GM21529 (cell line): ENCODE results near the gene SFMBT2.

Experiments used
- ATAC-seq: cut with Tn5 transposase; IDR thresholded peaks from one replicate; pipeline ENCODE4 v1.9.1; 2021; ENCODE audit not compliant: unreplicated experiment

Gene SFMBT2

DNA sequence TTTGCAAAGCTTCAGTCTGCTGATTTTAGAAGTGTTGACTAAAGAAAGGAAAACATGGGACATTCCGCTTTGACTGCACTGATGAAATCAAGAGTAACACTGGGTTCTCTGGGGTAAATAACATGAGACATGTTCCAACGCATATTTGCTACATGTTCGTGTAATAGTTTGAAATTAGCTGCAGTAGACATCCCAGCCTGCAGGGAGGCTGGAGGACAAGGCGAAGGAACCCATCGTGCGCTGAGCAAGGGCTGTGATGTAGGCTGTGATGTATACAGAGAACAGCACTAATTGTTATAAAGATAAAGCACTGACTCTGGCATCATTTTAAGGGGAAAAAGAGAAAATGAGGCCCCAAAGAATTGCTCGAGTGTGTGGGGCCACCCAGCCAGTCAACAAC lies 40.3 kb downstream of the SFMBT2 start:
- ATAC-seq, result no peak

DNA sequence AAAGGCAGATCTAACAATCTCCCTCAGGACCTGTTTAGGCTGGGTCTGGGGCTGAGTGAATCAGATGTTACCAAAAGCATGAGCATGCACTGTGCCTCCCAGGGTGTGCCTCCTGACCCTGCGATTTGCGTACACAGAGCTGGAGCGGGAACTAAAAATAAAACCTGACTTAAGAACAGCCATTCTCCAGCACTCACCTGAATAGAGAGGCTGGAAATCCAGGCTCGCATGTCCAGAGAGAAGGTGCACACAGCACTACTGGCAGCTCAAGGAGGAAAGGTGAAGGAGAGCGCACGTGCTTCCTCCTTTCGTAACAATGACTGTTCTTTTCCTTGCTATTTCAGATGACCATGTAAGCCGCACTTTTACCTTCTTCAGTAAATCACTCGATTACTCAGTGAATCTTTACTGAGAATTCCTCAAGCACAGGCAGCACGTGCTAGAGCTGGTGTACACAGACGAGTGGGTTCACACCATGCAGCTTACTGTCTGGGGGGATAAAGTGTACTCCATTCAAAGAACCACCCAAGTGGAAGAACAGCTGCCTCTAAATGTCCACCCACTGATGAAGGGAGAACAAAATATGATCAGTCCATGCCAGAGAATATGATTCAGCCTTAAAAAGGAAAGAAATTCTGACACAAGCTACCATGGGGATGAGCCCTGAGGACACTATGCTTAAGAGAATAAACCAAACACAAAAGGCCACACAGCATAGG lies 45.6 kb downstream of the SFMBT2 start:
- ATAC-seq, result no peak

DNA sequence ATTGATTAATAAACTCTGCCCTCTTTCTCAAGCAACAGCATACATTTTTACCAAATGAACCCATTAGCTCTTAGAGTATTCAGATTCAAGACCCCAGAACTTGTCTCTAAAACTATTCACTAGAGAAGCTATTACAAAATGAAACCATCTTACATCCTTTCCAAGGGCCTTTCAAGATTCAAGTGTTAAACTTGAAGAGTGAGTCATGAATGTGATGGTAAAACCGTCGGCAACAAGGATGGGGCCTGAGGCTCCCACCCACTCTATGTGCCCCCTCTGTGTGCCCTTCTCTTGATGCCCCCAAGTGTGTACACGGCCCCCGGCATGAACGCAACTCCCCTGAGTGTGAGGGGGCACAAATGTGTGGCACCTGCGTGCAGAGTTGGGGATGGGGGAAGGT lies 46.4 kb downstream of the SFMBT2 start:
- ATAC-seq, result no peak

DNA sequence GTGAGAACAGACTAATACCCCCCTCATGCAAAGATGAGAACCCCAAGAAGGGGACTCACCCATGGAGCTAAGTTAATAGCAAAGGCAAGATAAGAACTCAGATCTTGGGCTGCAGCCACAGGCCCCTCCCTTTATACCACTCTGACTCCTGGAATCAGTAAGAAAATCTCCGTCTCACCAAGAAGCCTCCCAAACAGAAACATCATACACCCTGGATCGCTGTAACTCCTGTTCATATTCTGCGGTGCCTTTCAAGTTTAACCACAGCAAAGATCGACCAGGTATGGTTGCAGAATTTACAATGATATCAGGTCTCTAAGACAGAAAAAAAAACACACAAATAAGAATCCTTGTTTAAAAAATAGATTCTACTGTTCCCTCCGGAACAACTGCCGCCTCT lies 47.1 kb downstream of the SFMBT2 start:
- ATAC-seq, result no peak

DNA sequence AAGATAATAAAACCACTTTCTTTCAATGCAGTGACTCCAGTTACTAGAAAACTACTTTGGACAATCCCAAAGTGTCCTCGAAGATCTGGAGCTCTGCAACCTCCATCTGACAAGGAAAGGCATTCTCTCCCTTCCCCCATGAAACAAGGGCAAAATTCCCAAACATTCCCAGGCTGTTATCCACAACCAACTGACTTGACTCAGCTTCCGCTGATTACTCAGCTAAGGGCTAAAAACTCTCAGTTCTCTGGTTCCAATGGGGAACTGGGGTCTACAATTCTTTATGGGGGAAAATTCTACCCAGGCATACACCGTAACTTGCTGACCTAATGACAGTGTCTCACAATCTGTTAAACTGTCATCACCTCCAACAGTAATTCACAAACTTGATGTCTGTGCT lies 48.4 kb downstream of the SFMBT2 start:
- no peak for ATAC-seq

DNA sequence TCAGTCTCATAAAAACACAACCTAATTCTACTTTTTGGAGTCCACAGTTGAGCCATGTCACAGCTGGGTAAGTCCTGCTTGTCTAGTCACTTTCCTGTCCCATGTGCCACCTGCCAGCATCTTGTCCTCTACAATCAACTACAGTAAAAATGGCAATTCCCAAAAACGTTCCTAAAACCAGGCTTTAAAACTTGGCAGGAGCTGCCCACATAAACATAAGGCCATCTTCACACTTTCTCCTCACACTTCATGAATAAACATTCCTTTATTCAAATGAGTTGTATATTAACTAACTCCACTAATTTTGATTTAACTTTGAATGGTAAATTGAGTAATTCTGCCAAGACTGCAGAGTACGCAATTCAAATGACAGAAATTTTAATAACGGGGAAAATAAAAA lies 49.5 kb downstream of the SFMBT2 start:
- ATAC-seq, result no peak

DNA sequence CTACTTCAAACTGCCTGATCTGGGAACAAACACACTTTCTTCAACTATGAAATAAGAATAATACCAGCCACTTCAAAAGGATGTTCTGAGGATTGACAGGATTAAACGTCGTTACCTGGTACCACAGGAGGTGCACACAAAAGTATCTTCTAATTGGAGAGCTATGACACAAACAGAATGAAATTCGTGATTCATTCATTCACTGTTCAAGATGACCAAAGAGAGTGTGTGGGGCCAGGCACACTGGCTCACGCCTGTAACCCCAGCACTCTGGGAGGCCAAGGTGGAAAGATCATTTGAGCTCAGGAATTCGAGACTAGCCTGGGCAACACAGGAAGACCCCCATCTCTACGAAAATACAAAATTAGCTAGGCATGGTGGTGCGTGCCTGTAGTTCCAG lies 50.9 kb downstream of the SFMBT2 start:
- ATAC-seq, result no peak

DNA sequence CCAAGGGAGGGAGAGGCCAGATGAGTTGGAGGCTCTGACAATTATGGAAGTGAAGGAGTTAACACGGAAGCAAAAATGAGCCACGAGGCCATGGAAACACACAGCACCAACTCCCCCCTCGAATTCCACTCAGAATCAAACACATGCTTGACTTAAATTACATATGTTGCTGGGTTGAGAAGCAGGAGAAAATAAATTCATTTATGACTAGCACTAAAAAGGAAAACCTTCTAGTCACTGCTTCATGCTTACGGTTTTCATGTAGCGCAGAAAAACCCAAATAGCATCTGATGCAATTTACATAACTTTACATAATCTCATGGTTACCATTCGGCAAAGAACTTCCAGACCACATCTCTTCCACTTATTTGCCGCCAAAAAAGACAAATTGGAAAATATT lies 51.5 kb downstream of the SFMBT2 start:
- no peak for ATAC-seq

DNA sequence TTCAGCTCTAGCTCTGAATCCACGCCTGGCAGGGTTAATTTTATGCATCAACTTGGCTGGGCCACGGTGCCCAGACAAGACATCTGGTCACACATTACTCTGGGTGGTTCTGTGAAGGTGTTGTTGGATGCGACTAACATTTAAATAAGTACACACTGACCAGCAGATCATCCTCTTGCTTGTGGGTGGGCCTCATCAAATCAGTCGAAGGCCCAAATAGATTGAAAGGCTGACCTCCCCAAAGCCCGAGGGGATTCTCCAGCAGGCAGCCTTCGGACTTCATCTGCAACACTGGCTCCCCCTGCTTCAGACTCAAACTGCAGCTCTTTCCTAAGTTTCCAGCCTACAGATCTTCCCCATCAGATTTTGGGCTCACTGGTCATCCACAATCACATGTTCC lies 53.6 kb downstream of the SFMBT2 start:
- no peak for ATAC-seq

DNA sequence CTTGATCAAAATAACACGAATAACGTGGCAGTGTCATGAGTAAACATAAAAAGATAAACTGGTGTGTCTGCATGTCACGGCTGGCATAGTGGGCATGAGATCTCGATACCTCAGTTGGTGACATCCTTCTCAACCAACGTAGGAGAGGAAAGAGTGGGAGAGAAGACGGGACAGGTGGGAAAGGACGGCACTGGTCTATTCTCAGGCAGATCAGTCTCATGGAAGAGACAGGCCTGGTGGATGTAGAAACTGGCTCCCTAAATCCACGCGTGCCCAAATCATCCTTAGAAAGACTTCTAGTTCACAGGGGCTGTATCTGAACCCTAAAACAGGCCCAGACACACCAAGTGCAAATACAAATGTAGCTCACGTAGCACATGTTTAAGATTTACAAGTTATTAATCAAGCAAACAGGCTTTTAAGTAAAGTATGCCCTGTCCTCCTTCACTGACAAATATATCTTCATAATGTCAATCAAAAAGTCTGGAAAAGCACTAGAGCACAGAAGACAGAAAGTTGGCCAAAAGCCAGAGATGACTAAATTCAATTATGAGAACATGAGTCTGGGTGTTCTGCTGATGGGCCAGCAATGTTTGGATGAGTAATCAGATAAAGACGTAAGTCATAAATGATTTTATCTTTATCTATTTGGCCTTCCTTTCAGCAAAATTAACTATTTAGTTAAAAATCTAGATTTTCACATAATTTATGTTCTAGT lies 56.3 kb downstream of the SFMBT2 start:
- no peak for ATAC-seq

DNA sequence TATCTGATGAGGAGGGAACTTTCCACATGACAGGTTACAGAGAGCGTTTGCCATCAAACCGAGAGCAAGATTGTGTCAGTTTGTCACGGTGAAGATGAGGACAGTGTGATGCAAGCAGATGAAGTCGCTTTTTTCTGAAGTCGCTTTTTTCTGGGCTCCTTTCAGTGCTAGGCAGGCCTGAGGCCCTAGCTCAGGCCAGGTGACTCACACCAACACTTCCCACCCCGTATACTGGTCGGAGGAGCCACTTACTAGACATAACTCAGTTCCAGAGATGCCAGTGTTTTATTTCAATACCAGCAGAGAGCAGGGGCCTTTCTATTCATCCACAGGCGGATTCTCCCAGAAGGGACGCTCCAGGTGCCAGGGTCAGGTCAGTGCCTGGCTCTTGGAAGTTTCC lies 58.9 kb downstream of the SFMBT2 start:
- no peak for ATAC-seq

DNA sequence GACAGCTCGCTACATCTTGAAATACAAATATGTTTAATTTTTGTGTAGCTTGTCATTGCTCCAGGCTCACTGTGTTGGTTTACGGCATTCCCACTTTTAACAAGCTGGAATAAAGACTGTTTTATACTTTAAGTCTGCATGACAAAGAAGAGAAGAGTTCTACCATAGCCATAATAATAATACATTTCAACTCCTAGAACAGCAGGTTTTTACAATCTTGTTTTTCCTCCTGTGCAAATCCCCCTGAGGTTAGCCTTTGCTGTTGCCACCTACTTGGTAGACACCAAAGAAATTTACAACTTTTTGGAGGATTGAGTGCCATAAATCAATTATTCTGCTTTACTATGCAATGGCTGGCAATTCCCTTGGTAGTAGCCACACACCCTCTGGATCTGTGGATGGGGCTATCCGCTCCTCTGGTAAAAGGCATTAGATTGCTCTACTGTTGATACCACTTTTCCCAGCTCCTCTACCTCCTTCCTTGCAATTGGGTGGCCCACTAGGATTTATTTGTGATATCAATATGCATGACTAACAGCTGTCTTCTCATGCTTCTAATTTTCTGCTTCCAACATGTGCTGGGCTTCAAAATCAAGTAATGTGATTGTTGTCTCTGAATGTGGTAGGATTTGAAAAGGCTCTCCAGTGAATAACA lies 60.2 kb downstream of the SFMBT2 start:
- no peak for ATAC-seq

DNA sequence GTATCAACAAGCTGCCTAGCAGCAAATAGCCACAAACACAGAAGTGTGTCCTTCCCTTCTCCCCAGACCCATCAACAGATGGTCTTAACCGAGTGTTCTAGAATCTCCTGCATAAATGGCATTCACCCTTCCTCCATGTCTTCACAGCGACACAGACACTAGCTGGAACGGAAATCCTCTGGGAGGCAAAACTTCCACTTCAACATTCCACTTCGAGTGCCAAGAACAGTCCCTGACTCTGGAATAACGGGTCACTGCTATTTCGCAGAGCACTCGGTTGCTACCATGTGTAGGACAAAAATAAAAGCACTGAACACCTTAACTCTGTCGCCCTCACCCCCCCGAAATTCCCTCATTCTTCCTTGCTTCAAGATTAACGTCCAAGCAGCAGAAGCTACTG lies 65.1 kb downstream of the SFMBT2 start:
- ATAC-seq, result no peak

DNA sequence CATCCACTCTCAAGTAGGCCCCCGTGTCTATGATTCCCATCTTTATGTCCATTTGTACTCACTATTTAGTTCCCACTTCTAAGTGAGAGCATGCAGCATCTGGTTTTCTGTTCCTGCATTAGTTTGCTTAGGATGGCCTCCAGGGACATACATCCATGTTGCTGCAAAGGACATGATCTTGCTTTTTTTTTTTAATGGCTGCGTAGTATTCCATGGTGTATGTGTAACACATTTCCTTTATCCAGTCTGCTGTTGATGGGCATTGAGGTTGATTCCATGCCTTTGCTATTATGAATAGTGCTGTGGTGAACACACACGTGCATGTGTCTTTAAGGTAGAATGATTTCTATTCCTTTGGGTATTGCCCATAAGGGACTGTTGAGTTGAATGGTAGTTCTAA lies 67.8 kb downstream of the SFMBT2 start:
- ATAC-seq, result no peak

DNA sequence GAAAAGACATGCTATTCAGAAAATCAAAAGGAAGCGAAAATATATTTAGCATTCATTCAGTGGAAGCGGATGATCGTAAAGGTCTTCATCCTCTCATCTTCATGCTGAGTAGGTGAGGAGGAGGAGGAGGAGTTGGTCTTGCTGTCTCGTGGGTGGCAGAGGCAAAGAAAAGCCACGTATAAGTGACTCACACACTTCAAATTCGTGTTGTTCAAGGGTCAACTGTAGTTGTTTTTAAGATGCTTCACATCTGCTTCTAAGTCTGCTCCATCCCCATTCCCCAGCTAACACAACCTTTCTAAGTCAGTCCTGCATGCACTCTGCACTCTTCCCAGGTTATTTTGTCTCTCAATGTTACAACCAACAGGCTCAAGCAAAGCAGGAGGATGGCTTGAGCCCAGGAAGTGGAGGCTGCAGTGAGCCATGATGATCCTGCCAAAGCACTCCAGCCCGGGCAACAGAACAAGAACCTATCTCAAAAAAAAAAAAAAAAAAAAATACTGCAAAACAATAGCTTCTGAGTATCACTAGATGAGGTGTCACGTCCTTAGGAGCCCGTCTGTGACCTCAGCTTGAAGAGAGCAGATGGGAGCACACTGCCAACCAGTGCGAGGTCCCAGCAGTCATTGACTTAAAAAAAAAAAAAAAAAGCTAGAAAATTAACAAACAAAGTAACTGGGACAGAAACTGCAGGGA lies 70.5 kb downstream of the SFMBT2 start:
- no peak for ATAC-seq

DNA sequence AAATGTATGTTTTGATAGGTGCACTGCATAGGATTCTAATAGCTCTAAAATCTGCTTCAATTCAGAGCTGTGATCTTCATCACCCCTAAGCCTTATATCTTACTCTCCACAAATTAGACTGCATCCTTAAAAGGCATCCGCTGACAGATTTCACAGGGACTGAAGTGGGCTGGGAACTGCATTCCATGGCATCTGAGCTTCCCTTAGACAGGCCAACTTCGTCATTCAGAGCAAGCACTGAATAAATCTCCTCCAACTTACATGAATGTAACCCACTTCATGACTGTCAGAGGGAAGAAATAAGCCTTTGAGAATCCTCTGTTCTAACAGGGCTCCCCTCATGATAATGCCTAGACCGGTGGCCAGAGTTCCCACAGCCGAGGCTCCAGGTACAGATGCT lies 71.3 kb downstream of the SFMBT2 start:
- ATAC-seq, result no peak

DNA sequence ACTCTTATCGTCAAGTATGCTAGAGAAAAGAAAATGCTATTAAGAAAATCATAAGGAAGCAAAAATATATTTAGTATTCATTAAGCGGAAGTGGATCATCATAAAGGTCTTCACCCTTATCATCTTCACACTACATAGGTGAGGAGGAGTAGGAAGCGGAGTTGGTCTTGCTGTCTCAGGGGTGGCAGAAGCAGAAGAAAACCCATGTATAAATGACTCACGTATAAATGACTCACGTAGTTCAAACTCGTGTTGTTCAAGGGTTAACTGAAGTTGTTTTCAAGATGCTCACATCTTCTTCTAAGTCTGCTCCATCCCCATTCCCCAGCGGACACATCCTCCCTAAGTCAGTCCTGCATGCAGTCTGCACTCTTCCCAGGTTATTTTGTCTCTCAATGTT lies 72.4 kb downstream of the SFMBT2 start:
- ATAC-seq, result no peak

DNA sequence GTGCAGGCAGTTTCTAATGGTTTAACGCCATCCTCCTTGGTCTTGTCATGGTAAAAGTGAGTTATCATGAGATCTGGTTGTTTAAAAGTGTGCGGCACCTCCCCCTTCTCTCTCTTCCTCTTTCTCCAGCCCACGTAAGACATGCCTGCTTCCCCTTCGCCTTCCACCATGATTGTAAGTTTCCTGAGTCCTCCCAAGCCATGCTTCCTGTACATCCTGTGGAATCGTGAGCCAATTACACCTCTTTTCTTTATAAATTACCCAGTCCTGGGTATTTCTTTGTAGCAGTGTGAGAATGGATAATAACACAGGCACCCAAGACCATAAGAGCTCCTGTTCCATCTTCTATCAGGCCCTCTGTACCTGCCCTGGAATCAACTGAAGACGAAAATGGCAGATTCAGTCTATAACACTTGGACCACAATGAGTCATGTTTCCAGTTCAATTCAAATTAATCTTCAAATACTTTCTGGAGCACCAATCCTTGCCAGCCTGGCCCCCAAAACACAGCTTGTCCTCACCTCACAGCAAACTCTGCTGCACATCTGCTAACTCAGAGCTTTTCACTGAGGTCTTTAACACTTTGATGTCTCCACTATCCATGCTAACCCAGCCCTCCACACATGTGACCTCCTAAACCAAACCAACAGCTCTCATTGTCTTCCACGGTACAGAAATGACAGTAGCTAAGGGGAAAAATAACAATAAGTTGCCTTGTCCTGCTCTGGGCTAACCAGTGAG lies 73.2 kb downstream of the SFMBT2 start:
- ATAC-seq, result peak; percentile 83

DNA sequence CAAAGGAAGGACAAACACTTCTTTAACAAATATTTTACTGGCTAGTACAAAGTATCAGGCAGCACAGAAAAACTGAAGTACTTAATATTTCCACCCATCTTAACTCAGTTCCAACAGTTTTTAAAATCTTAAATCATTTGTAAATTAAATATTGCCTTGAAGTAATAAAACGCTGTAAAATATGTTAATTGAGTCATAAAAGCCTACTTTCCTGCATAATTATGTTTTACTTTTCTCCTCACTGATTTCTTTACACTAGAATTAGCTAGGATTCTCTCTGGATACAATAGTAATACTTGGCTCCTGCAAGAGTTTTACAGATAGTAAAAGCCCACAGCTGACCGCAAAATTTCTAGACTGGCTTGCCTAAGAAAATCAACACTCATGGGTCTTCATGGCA lies 74.9 kb downstream of the SFMBT2 start:
- no peak for ATAC-seq

DNA sequence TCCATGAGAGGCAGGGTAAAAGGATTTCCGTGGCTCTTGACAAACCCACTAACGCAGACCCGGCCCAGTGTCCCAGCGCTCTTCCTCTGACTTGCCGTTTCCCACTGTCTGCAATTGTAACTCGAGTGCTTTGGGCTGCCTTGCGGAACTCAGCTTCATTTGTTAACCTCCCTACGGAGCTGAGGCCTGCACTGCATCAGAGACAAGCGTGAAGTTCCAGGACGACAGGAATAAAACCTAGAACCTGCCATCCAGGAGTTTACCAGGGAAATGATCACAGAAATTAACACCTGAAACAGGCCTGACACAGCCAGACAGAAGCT lies 76.2 kb downstream of the SFMBT2 start:
- no peak for ATAC-seq

DNA sequence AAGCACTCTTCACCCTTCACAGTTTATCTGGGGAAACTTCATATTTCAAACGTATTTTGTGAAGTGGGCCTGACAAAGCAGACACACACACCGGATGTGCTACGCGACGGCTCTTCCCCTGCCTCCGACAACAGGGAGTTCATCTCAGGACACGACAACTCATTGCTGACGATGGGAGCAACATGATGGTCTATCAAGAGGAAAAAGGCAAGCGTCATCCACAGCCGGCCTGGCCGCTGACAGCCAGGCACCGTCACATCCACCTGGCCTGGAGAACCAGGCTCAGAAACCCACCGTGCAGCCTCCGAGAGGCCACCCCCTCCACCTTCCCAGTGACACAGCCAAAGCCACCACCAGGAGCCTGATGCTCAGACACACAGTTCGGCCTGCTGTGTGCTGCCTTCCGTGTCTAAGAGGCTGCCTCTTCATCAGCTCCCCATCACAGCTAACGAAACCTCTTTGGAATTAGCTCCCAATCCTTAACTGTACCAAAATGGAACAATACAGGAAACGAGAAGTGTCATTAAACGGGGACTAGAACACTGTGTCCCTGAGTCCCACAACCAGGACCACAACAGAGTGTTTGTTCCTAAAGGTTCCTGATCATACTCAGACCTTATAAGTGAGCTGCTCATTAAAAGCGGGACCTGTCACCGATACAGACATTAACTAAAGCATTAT lies 76.7 kb downstream of the SFMBT2 start:
- ATAC-seq, result no peak
